ENCODE data around the gene EMX2. TPM values are rescaled to one million over a fixed set of nuclear protein-coding genes. Genes with fewer than 3 reads are reported as not detected.

EMX2 gene
- total and polyA plus RNA-seq, 4 donors = 1.5 to 1.6 TPM; not detected in 2

- H3K27me3 ChIP-seq (ENCODE audit: control insufficient read depth in 1 of 2, insufficient read depth in 2 of 2, low read length in 1 of 2) = peaks cover 0 to 2% of the 10 kb centered on the region in 2 donors
- 69 to 77% methylated on average over 16 of the region's 16 CpGs for WGBS, 2 donors
- intact Hi-C loops (cut with DNase I) = loop anchor here in 1 of 2 donors (10.0 kb wide), 1 partner anchor 499 kb away; the partner anchor contains the start of gene RAB11FIP2
- ATAC-seq (ENCODE audit: low FRiP score) = no peak
- H3K4me3 ChIP-seq (ENCODE audit: low read length in 2 of 2) = no peak overlapping the region
- no peak overlapping the region for H3K27ac ChIP-seq (ENCODE audit: low read depth in 1 of 2, low read length in 2 of 2)
- H3K4me1 ChIP-seq (ENCODE audit: control insufficient read depth in 1 of 2, insufficient read depth in 2 of 2, low read length in 2 of 2) = no peaks in the 10 kb centered on the region
- no peaks in the 10 kb centered on the region for H3K9me3 ChIP-seq (ENCODE audit: control insufficient read depth, low read length)
- DNase-seq = peak in 1 of 2 donors; percentile 12
- H3K36me3 ChIP-seq (ENCODE audit: control insufficient read depth in 1 of 2, insufficient read depth in 2 of 2, low read length in 1 of 2) = no peaks in the 10 kb centered on the region
Measured at GRCh38 chr10:117546020-117546580, 3.6 kb downstream of the EMX2 start.

- Histone ChIP-seq H3K27me3 (ENCODE audit: control insufficient read depth in 1 of 2, insufficient read depth in 2 of 2, low read length in 1 of 2) (peaks cover 0 to 2% of the 10 kb centered on the region in 2 donors), H3K36me3 (ENCODE audit: control insufficient read depth in 1 of 2, insufficient read depth in 2 of 2, low read length in 1 of 2) (no peaks in the 10 kb centered on the region), H3K4me1 (ENCODE audit: control insufficient read depth in 1 of 2, insufficient read depth in 2 of 2, low read length in 2 of 2) (no peaks in the 10 kb centered on the region), H3K27ac (ENCODE audit: low read depth in 1 of 2, low read length in 2 of 2) (no peak overlapping the region), H3K4me3 (ENCODE audit: low read length in 2 of 2) (no peak overlapping the region), H3K9me3 (ENCODE audit: control insufficient read depth, low read length) (no peaks in the 10 kb centered on the region)
- 72% methylated on average over 29 of the region's 29 CpGs for WGBS, 2 donors
- peak; percentile 25 to 46 for DNase-seq
- intact Hi-C loops (cut with DNase I) = loop anchor here in 1 of 2 donors (10.0 kb wide), 1 partner anchor 498 kb away; the partner anchor contains the start of gene RAB11FIP2
- no peak for ATAC-seq (ENCODE audit: low FRiP score)
Measured at GRCh38 chr10:117546581-117547015, 4.1 kb downstream of the EMX2 start.

GRCh38 chr10:117547016-117547715 is 4.6 kb downstream of the EMX2 start:
- no peak overlapping the region for H3K4me3 ChIP-seq (ENCODE audit: low read length in 2 of 2)
- H3K27ac ChIP-seq (ENCODE audit: low read depth in 1 of 2, low read length in 2 of 2) = no peak overlapping the region
- no peaks in the 10 kb centered on the region for H3K9me3 ChIP-seq (ENCODE audit: control insufficient read depth, low read length)
- WGBS, 2 donors = 56 to 63% methylated on average over 20 of the region's 20 CpGs
- no peaks in the 10 kb centered on the region for H3K36me3 ChIP-seq (ENCODE audit: control insufficient read depth in 1 of 2, insufficient read depth in 2 of 2, low read length in 1 of 2)
- peaks cover 0 to 2% of the 10 kb centered on the region in 2 donors for H3K27me3 ChIP-seq (ENCODE audit: control insufficient read depth in 1 of 2, insufficient read depth in 2 of 2, low read length in 1 of 2)
- ATAC-seq (ENCODE audit: low FRiP score) = no peak
- DNase-seq = peak; percentile 26 to 57
- H3K4me1 ChIP-seq (ENCODE audit: control insufficient read depth in 1 of 2, insufficient read depth in 2 of 2, low read length in 2 of 2) = no peaks in the 10 kb centered on the region
- intact Hi-C loops (cut with DNase I) = loop anchor here in 1 of 2 donors (10.0 kb wide), 1 partner anchor 498 kb away; the partner anchor contains the start of gene RAB11FIP2

GRCh38 chr10:117547716-117548668 is 5.4 kb downstream of the EMX2 start:
- Histone ChIP-seq H3K4me1 (ENCODE audit: control insufficient read depth in 1 of 2, insufficient read depth in 2 of 2, low read length in 2 of 2) (no peaks in the 10 kb centered on the region), H3K36me3 (ENCODE audit: control insufficient read depth in 1 of 2, insufficient read depth in 2 of 2, low read length in 1 of 2) (no peaks in the 10 kb centered on the region), H3K9me3 (ENCODE audit: control insufficient read depth, low read length) (no peaks in the 10 kb centered on the region), H3K4me3 (ENCODE audit: low read length in 2 of 2) (no peak overlapping the region), H3K27me3 (ENCODE audit: control insufficient read depth in 1 of 2, insufficient read depth in 2 of 2, low read length in 1 of 2) (peaks cover 0 to 2% of the 10 kb centered on the region in 2 donors), H3K27ac (ENCODE audit: low read depth in 1 of 2, low read length in 2 of 2) (no peak overlapping the region)
- intact Hi-C loops (cut with DNase I) = loop anchor here in 1 of 2 donors (10.0 kb wide), 1 partner anchor 497 kb away; the partner anchor contains the start of gene RAB11FIP2
- DNase-seq = peak in 1 of 2 donors; percentile 24
- no peak for ATAC-seq (ENCODE audit: low FRiP score)
- WGBS, 2 donors = 30 to 38% methylated on average over 32 of the region's 32 CpGs

GRCh38 chr10:117549100-117549585 is 6.6 kb downstream of the EMX2 start:
- H3K4me3 ChIP-seq (ENCODE audit: low read length in 2 of 2) = no peak overlapping the region
- no peaks in the 10 kb centered on the region for H3K36me3 ChIP-seq (ENCODE audit: control insufficient read depth in 1 of 2, insufficient read depth in 2 of 2, low read length in 1 of 2)
- WGBS, 2 donors = 49 to 59% methylated on average over 6 of the region's 6 CpGs
- H3K4me1 ChIP-seq (ENCODE audit: control insufficient read depth in 1 of 2, insufficient read depth in 2 of 2, low read length in 2 of 2) = no peaks in the 10 kb centered on the region
- no peaks in the 10 kb centered on the region for H3K9me3 ChIP-seq (ENCODE audit: control insufficient read depth, low read length)
- DNase-seq (peak in 1 of 2 donors; percentile 8), ATAC-seq (ENCODE audit: low FRiP score) (no peak)
- no peak overlapping the region for H3K27ac ChIP-seq (ENCODE audit: low read depth in 1 of 2, low read length in 2 of 2)
- intact Hi-C loops (cut with DNase I) = loop anchor here in 1 of 2 donors (10.0 kb wide), 1 partner anchor 496 kb away; the partner anchor contains the start of gene RAB11FIP2
- peaks cover 0 to 2% of the 10 kb centered on the region in 2 donors for H3K27me3 ChIP-seq (ENCODE audit: control insufficient read depth in 1 of 2, insufficient read depth in 2 of 2, low read length in 1 of 2)

GRCh38 chr10:117550076-117550475 is 7.5 kb downstream of the EMX2 start:
- Histone ChIP-seq H3K36me3 (ENCODE audit: control insufficient read depth in 1 of 2, insufficient read depth in 2 of 2, low read length in 1 of 2) (no peaks in the 10 kb centered on the region), H3K9me3 (ENCODE audit: control insufficient read depth, low read length) (no peaks in the 10 kb centered on the region), H3K4me1 (ENCODE audit: control insufficient read depth in 1 of 2, insufficient read depth in 2 of 2, low read length in 2 of 2) (no peaks in the 10 kb centered on the region), H3K27me3 (ENCODE audit: control insufficient read depth in 1 of 2, insufficient read depth in 2 of 2, low read length in 1 of 2) (peaks cover 0 to 2% of the 10 kb centered on the region in 2 donors), H3K27ac (ENCODE audit: low read depth in 1 of 2, low read length in 2 of 2) (no peak overlapping the region), H3K4me3 (ENCODE audit: low read length in 2 of 2) (no peak overlapping the region)
- 54 to 56% methylated on average over 6 of the region's 6 CpGs for WGBS, 2 donors
- DNase-seq (no peak), ATAC-seq (ENCODE audit: low FRiP score) (no peak)
- intact Hi-C loops (cut with DNase I) = no loop called here

- no peaks in the 10 kb centered on the region for H3K36me3 ChIP-seq (ENCODE audit: control insufficient read depth in 1 of 2, insufficient read depth in 2 of 2, low read length in 1 of 2)
- ATAC-seq (ENCODE audit: low FRiP score) (no peak), DNase-seq (peak; percentile 44 to 65)
- intact Hi-C loops (cut with DNase I) = no loop called here
- no peaks in the 10 kb centered on the region for H3K9me3 ChIP-seq (ENCODE audit: control insufficient read depth, low read length)
- peaks cover 0 to 2% of the 10 kb centered on the region in 2 donors for H3K27me3 ChIP-seq (ENCODE audit: control insufficient read depth in 1 of 2, insufficient read depth in 2 of 2, low read length in 1 of 2)
- no peak overlapping the region for H3K4me3 ChIP-seq (ENCODE audit: low read length in 2 of 2)
- 16 to 23% methylated on average over 22 of the region's 22 CpGs for WGBS, 2 donors
- no peak overlapping the region for H3K27ac ChIP-seq (ENCODE audit: low read depth in 1 of 2, low read length in 2 of 2)
- no peaks in the 10 kb centered on the region for H3K4me1 ChIP-seq (ENCODE audit: control insufficient read depth in 1 of 2, insufficient read depth in 2 of 2, low read length in 2 of 2)
Measured at GRCh38 chr10:117550599-117551329, 8.2 kb downstream of the EMX2 start.
